Measurements from ENCODE around the gene POC1A. TPM values are rescaled to one million over a fixed set of nuclear protein-coding genes. Genes with fewer than 3 reads are reported as not detected.

Gene POC1A
- total RNA-seq, 1 experiment from 2014 or later: 29.0 TPM

GRCh38 chr3:52078781-52079560 is 75.3 kb downstream of the POC1A start:
- Histone ChIP-seq H3K56ac (ENCODE audit: insufficient read length, low read depth, low read length) (no peak overlapping the region), H3T11ph (ENCODE audit: low read length) (no peak overlapping the region), H2AFZ (ENCODE audit: low read length) (no peak overlapping the region), H3K79me2 (ENCODE audit: insufficient read depth, low read length) (no peaks in the 10 kb centered on the region), H3K4me1 (ENCODE audit: insufficient read depth, low read length) (no peaks in the 10 kb centered on the region), H4K8ac (replicated peaks; ENCODE audit: insufficient read length, low read depth, low read length) (no peak overlapping the region), H3K4ac (ENCODE audit: low read depth, low read length) (no peak overlapping the region), H2BK20ac (ENCODE audit: low read depth, low read length, poor library complexity, severe bottlenecking) (no peak overlapping the region), H2BK15ac (ENCODE audit: low read depth, low read length) (no peak overlapping the region), H2AK5ac (ENCODE audit: insufficient read length, low read length) (no peak overlapping the region), H3K4me2 (ENCODE audit: insufficient read depth, insufficient read length, low read length) (no peak overlapping the region), H3K27me3 (ENCODE audit: insufficient read depth, low read length) (no peaks in the 10 kb centered on the region), H3K14ac (ENCODE audit: insufficient read depth, low read length) (no peak overlapping the region), H3K79me1 (ENCODE audit: insufficient read depth, low read depth, low read length, poor library complexity, severe bottlenecking) (no peaks in the 10 kb centered on the region), H2BK5ac (ENCODE audit: insufficient read length, low read length) (no peak overlapping the region), H3K9me3 (ENCODE audit: control insufficient read depth, low read depth, low read length) (no peaks in the 10 kb centered on the region), H4K20me1 (ENCODE audit: control insufficient read depth, insufficient read depth, insufficient read length) (no peaks in the 10 kb centered on the region), H3K23me2 (ENCODE audit: insufficient read length, low read depth, low read length, poor library complexity, severe bottlenecking) (no peaks in the 10 kb centered on the region), H3K18ac (ENCODE audit: insufficient read length, low read depth, low read length) (no peak overlapping the region), H3K9ac (ENCODE audit: extremely low read depth, insufficient read length, low read length) (no peak overlapping the region), H2BK12ac (ENCODE audit: insufficient read length, low read depth, low read length) (no peak overlapping the region), H4K5ac (ENCODE audit: insufficient read length, low read depth, low read length) (no peak overlapping the region), H4K91ac (ENCODE audit: insufficient read length, low read depth, low read length) (no peak overlapping the region), H3K23ac (ENCODE audit: insufficient read length, low read depth, low read length) (no peak overlapping the region), H3K27ac (ENCODE audit: insufficient read length, low read depth, low read length) (no peak overlapping the region), H2BK120ac (ENCODE audit: low read depth, low read length, poor library complexity, severe bottlenecking) (no peak overlapping the region)
- Mint-ChIP-seq H3K4me3 (no peak overlapping the region; a peak in 1 of 5 replicates), H3K27ac (peak overlapping the region in 1 of 3 experiments; percentile 55; a peak in 2 of 7 replicates), H3K4me1 (no peaks in the 10 kb centered on the region), H3K27me3 (ENCODE audit: low read depth) (no peaks in the 10 kb centered on the region), H3K9me3 (no peaks in the 10 kb centered on the region), H3K36me3 (ENCODE audit: insufficient read depth in 1 of 3, low read depth in 3 of 3) (peaks cover 3 to 31% (median 13%) of the 10 kb centered on the region in 3 experiments; a peak in 5 of 7 replicates)
- no peak for TF ChIP-seq CTCF (conservative IDR thresholded peaks at IDR 0.05)
- WGBS (ENCODE audit: extremely low coverage, insufficient read length, low lambda C conversion rate): no CpG with 5 or more reads among the region's 19 CpGs
- no peak for DNase-seq

All from H9 (cell line).